GM18870 (cell line): ENCODE results near the gene MCCC2.
A peak's percentile ranks its signal among the peaks of the same experiment; 100 is the strongest.
"Not testable (repeated sequence)": the region's sequence is repeated elsewhere in the genome, so short reads cannot be mapped to it uniquely, and the experiment has no call there.

Experiments
- ATAC-seq: cut with Tn5 transposase; IDR thresholded peaks from one replicate; pipeline ENCODE4 v1.9.1; 2021; ENCODE audit warnings: moderate library complexity; ENCODE audit not compliant: unreplicated experiment

The MCCC2 gene

GRCh38 chr5:71586941-71587765, at the start of gene MCCC2:
TSS of gene MCCC2 (plus strand) at chr5:71587340. CDS start at chr5:71587426, 86 bp downstream.
- ATAC-seq = peak; percentile 92

- ATAC-seq = no peak
Observed at GRCh38 chr5:71537687-71538086, 49.5 kb upstream of the MCCC2 start.

GRCh38 chr5:71550885-71551284, 36.3 kb upstream of the MCCC2 start:
- ATAC-seq = not testable (repeated sequence)

GRCh38 chr5:71551582-71551981, 35.6 kb upstream of the MCCC2 start:
- ATAC-seq = not testable (repeated sequence)

- ATAC-seq = not testable (repeated sequence)
Observed at GRCh38 chr5:71552026-71552749, 35.0 kb upstream of the MCCC2 start.

GRCh38 chr5:71563161-71563560, 24.0 kb upstream of the MCCC2 start:
- ATAC-seq = no peak

GRCh38 chr5:71564895-71565294, 22.2 kb upstream of the MCCC2 start:
- no peak for ATAC-seq

GRCh38 chr5:71569748-71570509, 17.2 kb upstream of the MCCC2 start:
- no peak for ATAC-seq

GRCh38 chr5:71571811-71572210, 15.3 kb upstream of the MCCC2 start:
- not testable (repeated sequence) for ATAC-seq

- no peak for ATAC-seq
Observed at GRCh38 chr5:71573591-71573990, 13.5 kb upstream of the MCCC2 start.

GRCh38 chr5:71575588-71575987, 11.6 kb upstream of the MCCC2 start:
- ATAC-seq = not testable (repeated sequence)

GRCh38 chr5:71576241-71576640, 10.9 kb upstream of the MCCC2 start:
- no peak for ATAC-seq

- not testable (repeated sequence) for ATAC-seq
Observed at GRCh38 chr5:71577839-71578238, 9.3 kb upstream of the MCCC2 start.

- ATAC-seq = no peak
Observed at GRCh38 chr5:71582945-71583584, 4.1 kb upstream of the MCCC2 start.

GRCh38 chr5:71586052-71586940, 844 bp upstream of the MCCC2 start:
- peak; percentile 4 for ATAC-seq

GRCh38 chr5:71587766-71588532, 809 bp downstream of the MCCC2 start:
- ATAC-seq = peak; percentile 5

GRCh38 chr5:71588533-71588885, 1.4 kb downstream of the MCCC2 start:
- no peak for ATAC-seq

GRCh38 chr5:71589903-71590302, 2.8 kb downstream of the MCCC2 start:
- ATAC-seq = no peak

- ATAC-seq = no peak
Observed at GRCh38 chr5:71591100-71591499, 4.0 kb downstream of the MCCC2 start.
